ENCODE measurements around the gene ZIK1. TPM values are rescaled to one million over a fixed set of nuclear protein-coding genes. Genes with fewer than 3 reads are reported as not detected.

ZIK1 gene
- total and polyA plus RNA-seq, 9 of the 15 experiments (the other 6 are each of a cell fraction or from before 2014, with no cell fraction given), result 0.03 to 0.42 (median 0.15) TPM; not detected in 1

- TF ChIP-seq HMGXB4 (CRISPR knock-in tag; IDR thresholded peaks at IDR 0.05), result no peak
- no peak for TF ChIP-seq BRD9 (IDR thresholded peaks at IDR 0.05; ENCODE audit: low read depth, partially characterized antibody)
- TF ChIP-seq ZNF75A (CRISPR knock-in tag; IDR thresholded peaks at IDR 0.05), result peak; percentile 94
- no peak for TF ChIP-seq EHMT2 (IDR thresholded peaks at IDR 0.05)
- no peak for TF ChIP-seq ZNF12 (CRISPR knock-in tag; IDR thresholded peaks at IDR 0.05)
These were observed 57.8 kb downstream of the ZIK1 start (continued) for GRCh38 chr19:57641715-57642234.

- TF ChIP-seq NFIX (CRISPR knock-in tag; IDR thresholded peaks at IDR 0.05; ENCODE audit: low read depth), result peak; percentile 98
- TF ChIP-seq RAD21 (CRISPR knock-in tag; conservative IDR thresholded peaks at IDR 0.05 in 1 of 2, IDR thresholded peaks at IDR 0.05 in 1 of 2), result peak in 1 of 2 experiments; percentile 12; a peak in 1 of 4 replicates
- TF ChIP-seq, protein P1, sequence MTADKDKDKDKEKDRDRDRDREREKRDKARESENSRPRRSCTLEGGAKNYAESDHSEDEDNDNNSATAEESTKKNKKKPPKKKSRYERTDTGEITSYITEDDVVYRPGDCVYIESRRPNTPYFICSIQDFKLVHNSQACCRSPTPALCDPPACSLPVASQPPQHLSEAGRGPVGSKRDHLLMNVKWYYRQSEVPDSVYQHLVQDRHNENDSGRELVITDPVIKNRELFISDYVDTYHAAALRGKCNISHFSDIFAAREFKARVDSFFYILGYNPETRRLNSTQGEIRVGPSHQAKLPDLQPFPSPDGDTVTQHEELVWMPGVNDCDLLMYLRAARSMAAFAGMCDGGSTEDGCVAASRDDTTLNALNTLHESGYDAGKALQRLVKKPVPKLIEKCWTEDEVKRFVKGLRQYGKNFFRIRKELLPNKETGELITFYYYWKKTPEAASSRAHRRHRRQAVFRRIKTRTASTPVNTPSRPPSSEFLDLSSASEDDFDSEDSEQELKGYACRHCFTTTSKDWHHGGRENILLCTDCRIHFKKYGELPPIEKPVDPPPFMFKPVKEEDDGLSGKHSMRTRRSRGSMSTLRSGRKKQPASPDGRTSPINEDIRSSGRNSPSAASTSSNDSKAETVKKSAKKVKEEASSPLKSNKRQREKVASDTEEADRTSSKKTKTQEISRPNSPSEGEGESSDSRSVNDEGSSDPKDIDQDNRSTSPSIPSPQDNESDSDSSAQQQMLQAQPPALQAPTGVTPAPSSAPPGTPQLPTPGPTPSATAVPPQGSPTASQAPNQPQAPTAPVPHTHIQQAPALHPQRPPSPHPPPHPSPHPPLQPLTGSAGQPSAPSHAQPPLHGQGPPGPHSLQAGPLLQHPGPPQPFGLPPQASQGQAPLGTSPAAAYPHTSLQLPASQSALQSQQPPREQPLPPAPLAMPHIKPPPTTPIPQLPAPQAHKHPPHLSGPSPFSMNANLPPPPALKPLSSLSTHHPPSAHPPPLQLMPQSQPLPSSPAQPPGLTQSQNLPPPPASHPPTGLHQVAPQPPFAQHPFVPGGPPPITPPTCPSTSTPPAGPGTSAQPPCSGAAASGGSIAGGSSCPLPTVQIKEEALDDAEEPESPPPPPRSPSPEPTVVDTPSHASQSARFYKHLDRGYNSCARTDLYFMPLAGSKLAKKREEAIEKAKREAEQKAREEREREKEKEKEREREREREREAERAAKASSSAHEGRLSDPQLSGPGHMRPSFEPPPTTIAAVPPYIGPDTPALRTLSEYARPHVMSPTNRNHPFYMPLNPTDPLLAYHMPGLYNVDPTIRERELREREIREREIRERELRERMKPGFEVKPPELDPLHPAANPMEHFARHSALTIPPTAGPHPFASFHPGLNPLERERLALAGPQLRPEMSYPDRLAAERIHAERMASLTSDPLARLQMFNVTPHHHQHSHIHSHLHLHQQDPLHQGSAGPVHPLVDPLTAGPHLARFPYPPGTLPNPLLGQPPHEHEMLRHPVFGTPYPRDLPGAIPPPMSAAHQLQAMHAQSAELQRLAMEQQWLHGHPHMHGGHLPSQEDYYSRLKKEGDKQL (CRISPR knock-in tag; IDR thresholded peaks at IDR 0.05; ENCODE audit: borderline replicate concordance), result no peak
- TF ChIP-seq NFIC (IDR thresholded peaks at IDR 0.05), result peak; percentile 99
- Histone ChIP-seq H3K4me3 (no peak overlapping the region), H2AFZ (ENCODE audit: low read depth, low read length) (no peak overlapping the region), H3K79me2 (ENCODE audit: control insufficient read depth, insufficient read depth, low read length) (no peaks in the 10 kb centered on the region), H3K4me1 (replicated peaks in 1 of 2; ENCODE audit: control insufficient read depth in 2 of 2, insufficient read depth in 2 of 2, low read length in 2 of 2) (no peaks in the 10 kb centered on the region), H3K4me2 (ENCODE audit: insufficient read depth, low read length) (no peak overlapping the region), H3K9ac (ENCODE audit: insufficient read depth in 1 of 2, low read depth in 2 of 2, low read length in 2 of 2) (no peak overlapping the region), H3K36me3 (ENCODE audit: control insufficient read depth, insufficient read depth, low read length) (peaks cover 27% of the 10 kb centered on the region), H4K20me1 (replicated peaks; ENCODE audit: control insufficient read depth, insufficient read depth, low read length) (no peaks in the 10 kb centered on the region), H3K27ac (ENCODE audit: extremely low read depth, low read depth, low read length) (no peak overlapping the region), H3K27me3 (ENCODE audit: control insufficient read depth in 2 of 2, insufficient read depth in 2 of 2, low read length in 2 of 2) (no peaks in the 10 kb centered on the region), H3K9me1 (ENCODE audit: control insufficient read depth, insufficient read depth, low read length) (no peaks in the 10 kb centered on the region), H3K9me3 (replicated peaks; ENCODE audit: control insufficient read depth, insufficient read depth, low read depth, low read length) (peaks cover 25% of the 10 kb centered on the region)
- no peak for ATAC-seq
- BruUV-seq (replicated peaks), result no TSS peak
- POLR2A ChIA-PET, result no interaction called here
- 46% methylated on average over 4 of the region's 4 CpGs for WGBS (ENCODE audit: insufficient coverage, low coverage, missing lambda C conversion rate)
- intact Hi-C loops (cut with micrococcal nuclease), result no loop called here
- no peak for FAIRE-seq
- DNase-seq (ENCODE audit: extremely low read depth in 1 of 4, low spot score in 3 of 4), result no peak
- in situ Hi-C loops (cut with MboI), result no loop called here
- CTCF ChIA-PET (ENCODE audit: low intra/inter-chr PET ratio), result interaction anchor here (0.5 kb wide), 1 partner anchor 90 kb away, joined by 3 read pairs; no protein-coding TSS in a partner anchor
These were observed 58.6 kb downstream of the ZIK1 start for GRCh38 chr19:57642396-57643046.

Data from K562 (cell line).